Right renal cortex interstitium (tissue), 3 donors: ENCODE data around the gene DLG5. TPM values are rescaled to one million over a fixed set of nuclear protein-coding genes. Genes with fewer than 3 reads are reported as not detected.

ENCODE experiments used
- DNase-seq, 3 donors: peaks; one replicate each; pipeline ENCODE4 v3.0.0-alpha.2; 2013; ENCODE audit warnings: low read depth in 3 of 3, low spot score in 2 of 3
- polyA plus RNA-seq, 3 donors: library from polyadenylated mRNA; unstranded; fragments of 120-200 nt; gene quantifications; one replicate each; pipeline ENCODE4 v1.2.1, GENCODE V29; 2013; ENCODE audit not compliant: insufficient read length in 3 of 3

The DLG5 gene
- polyA plus RNA-seq, 3 donors = 35.7 to 39.1 (median 37.7) TPM

GRCh38 chr10:77828377-77828776 lies 98.2 kb downstream of the DLG5 start:
- DNase-seq = no peak

GRCh38 chr10:77827366-77827765 lies 99.2 kb downstream of the DLG5 start:
- DNase-seq = no peak

- no peak for DNase-seq
Measured at GRCh38 chr10:77825965-77826364, 100.6 kb downstream of the DLG5 start.

GRCh38 chr10:77824908-77825307 lies 101.6 kb downstream of the DLG5 start:
- no peak for DNase-seq

GRCh38 chr10:77823811-77824542 lies 102.6 kb downstream of the DLG5 start:
- no peak for DNase-seq

- no peak for DNase-seq
Measured at GRCh38 chr10:77821551-77821950, 105.0 kb downstream of the DLG5 start.

GRCh38 chr10:77821036-77821435 lies 105.5 kb downstream of the DLG5 start:
- DNase-seq = no peak

- no peak for DNase-seq
Measured at GRCh38 chr10:77820349-77820748, 106.2 kb downstream of the DLG5 start.

- DNase-seq = no peak
Measured at GRCh38 chr10:77819210-77820112, 107.1 kb downstream of the DLG5 start.

GRCh38 chr10:77818378-77818777 lies 108.2 kb downstream of the DLG5 start:
- DNase-seq = no peak

GRCh38 chr10:77817541-77817940 lies 109.0 kb downstream of the DLG5 start:
- no peak for DNase-seq

GRCh38 chr10:77816311-77816710 lies 110.2 kb downstream of the DLG5 start:
- DNase-seq = no peak

- DNase-seq = no peak
Measured at GRCh38 chr10:77812741-77813140, 113.8 kb downstream of the DLG5 start.

- DNase-seq = no peak
Measured at GRCh38 chr10:77811831-77812430, 114.6 kb downstream of the DLG5 start.

- no peak for DNase-seq
Measured at GRCh38 chr10:77810446-77811335, 115.9 kb downstream of the DLG5 start.

GRCh38 chr10:77809336-77809735 lies 117.2 kb downstream of the DLG5 start:
- no peak for DNase-seq

- no peak for DNase-seq
Measured at GRCh38 chr10:77807706-77808105, 118.8 kb downstream of the DLG5 start.

- no peak for DNase-seq
Measured at GRCh38 chr10:77806511-77807157, 119.9 kb downstream of the DLG5 start.

- no peak for DNase-seq
Measured at GRCh38 chr10:77805676-77806075, 120.9 kb downstream of the DLG5 start.

GRCh38 chr10:77804371-77804770 lies 122.2 kb downstream of the DLG5 start:
- DNase-seq = no peak
